DLD1 (cell line): ENCODE measurements around the gene CEP128.

ENCODE experiments used
- in situ Hi-C: cut with HindIII; loops from 2 replicates; pipeline ENCODE4 v1.10.0; 2017; ENCODE audit warnings: low sequenced_read_pairs

Gene CEP128

GRCh38 chr14:80780500-80780899, 161.0 kb downstream of the CEP128 start:
- in situ Hi-C loops: no loop called here

GRCh38 chr14:80776657-80777056, 164.9 kb downstream of the CEP128 start:
- in situ Hi-C loops: no loop called here

GRCh38 chr14:80776186-80776585, 165.4 kb downstream of the CEP128 start:
- in situ Hi-C loops: no loop called here

GRCh38 chr14:80772504-80772903, 169.0 kb downstream of the CEP128 start:
- in situ Hi-C loops: no loop called here

- in situ Hi-C loops: no loop called here
Measured at GRCh38 chr14:80771201-80771600, 170.3 kb downstream of the CEP128 start.

DNA sequence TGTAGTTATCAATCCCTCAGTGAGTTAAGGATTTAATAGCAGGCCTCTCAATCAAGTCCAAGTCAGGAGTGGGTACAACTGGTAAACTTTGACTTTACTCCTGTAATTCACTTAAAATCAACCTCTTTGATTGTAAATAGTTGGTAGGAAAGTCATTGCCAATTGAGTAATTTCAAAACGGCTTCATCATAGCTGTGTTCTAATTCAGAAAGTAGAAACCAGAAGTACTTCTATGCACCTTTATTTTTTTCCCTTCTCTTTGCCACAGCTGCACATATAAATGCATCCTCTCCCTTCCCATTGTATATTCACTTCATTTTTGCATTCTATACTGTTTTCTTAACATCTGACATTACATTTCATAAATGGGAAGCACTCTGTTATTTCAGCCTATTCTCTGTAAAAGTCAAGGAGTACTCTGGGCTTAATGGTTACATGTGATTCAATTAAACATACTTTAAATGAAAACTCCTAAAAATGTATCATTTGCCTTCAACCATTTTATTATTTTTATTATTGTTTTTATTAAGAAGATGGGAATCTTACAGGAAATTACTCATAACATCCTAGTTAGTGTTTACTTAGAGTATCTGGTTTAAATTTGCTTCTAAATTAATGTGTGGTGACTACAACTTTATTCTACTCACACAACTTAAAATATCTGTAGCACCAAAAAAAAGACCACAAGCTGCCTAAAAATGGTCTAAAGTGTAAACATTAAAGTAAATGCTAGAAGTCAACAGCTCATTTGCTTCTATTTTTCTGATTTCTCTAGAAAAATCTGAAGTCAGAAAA, 171.2 kb downstream of the CEP128 start:
- in situ Hi-C loops: no loop called here

- in situ Hi-C loops: no loop called here
Measured at GRCh38 chr14:80768646-80769045, 172.9 kb downstream of the CEP128 start.

- in situ Hi-C loops: no loop called here
Measured at GRCh38 chr14:80764921-80765507, 176.5 kb downstream of the CEP128 start.

GRCh38 chr14:80764496-80764895, 177.0 kb downstream of the CEP128 start:
- in situ Hi-C loops: no loop called here

DNA sequence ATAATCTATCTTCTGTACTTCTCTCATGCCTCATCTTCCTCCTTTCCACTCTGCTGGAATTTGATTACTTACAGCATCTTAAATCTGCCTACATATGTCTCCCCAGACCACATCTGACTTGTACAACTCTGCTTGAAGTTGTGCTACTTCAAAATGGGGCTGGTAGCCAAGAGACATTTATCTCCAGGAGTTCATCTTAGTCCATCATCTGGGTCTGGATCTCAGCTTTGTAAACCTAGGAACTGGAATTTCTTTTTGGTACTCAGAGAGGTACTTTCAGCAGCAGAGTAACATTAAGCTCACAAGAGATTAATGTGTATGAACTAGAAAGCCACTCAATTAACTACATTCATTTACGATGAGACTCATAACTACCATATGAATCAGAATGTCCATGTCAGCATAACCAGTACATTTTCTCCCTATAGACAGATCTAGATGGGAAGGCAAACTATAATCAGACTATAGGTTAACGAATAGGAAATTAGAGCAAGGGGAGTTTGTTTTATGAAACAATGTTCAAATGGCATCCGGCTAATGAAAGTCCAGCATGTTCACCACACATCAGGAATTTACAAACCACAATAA, 178.8 kb downstream of the CEP128 start:
- in situ Hi-C loops: no loop called here

- in situ Hi-C loops: no loop called here
Measured at GRCh38 chr14:80754696-80755095, 186.8 kb downstream of the CEP128 start.

DNA sequence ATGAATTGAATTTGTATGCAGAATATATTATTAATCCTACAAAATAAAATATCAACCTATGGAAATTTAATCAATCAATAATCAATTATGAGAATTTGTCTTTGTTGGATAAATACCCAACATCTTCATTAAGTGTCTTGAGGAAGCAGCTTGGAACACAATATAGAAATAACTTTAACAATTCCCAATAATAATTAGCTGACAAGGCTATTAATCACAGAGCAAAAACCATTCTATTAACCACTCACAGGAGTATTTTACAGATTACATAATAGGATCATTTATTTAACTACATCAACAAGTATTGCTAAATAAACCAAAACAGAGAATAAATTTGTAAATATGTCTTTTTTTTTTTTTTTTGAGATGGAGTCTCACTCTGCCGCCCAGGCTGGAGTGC, 190.3 kb downstream of the CEP128 start:
- in situ Hi-C loops: no loop called here

- in situ Hi-C loops: no loop called here
Measured at GRCh38 chr14:80726211-80726610, 215.3 kb downstream of the CEP128 start.

DNA sequence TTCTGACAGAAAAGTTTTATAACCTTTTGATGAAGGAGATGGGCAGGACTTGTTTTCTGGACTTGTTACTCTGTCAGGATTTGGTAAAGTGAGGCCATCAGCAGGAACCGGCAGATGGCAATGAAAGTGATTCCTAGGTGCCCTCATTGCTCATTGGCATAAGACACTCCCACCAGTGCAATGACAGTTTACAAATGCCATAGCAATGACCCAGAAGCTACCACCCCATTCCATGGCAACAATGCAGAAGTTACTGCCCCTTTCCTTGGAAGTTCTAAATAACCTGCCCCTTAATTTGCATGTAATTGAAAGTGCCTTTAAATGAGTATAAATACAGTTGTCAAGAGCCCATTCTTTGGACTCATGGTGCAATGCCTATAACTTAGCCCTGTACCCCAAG, 222.6 kb downstream of the CEP128 start:
- in situ Hi-C loops: no loop called here

GRCh38 chr14:80714474-80714873, 227.1 kb downstream of the CEP128 start:
- in situ Hi-C loops: no loop called here

- in situ Hi-C loops: no loop called here
Measured at GRCh38 chr14:80713076-80713850, 228.3 kb downstream of the CEP128 start.

DNA sequence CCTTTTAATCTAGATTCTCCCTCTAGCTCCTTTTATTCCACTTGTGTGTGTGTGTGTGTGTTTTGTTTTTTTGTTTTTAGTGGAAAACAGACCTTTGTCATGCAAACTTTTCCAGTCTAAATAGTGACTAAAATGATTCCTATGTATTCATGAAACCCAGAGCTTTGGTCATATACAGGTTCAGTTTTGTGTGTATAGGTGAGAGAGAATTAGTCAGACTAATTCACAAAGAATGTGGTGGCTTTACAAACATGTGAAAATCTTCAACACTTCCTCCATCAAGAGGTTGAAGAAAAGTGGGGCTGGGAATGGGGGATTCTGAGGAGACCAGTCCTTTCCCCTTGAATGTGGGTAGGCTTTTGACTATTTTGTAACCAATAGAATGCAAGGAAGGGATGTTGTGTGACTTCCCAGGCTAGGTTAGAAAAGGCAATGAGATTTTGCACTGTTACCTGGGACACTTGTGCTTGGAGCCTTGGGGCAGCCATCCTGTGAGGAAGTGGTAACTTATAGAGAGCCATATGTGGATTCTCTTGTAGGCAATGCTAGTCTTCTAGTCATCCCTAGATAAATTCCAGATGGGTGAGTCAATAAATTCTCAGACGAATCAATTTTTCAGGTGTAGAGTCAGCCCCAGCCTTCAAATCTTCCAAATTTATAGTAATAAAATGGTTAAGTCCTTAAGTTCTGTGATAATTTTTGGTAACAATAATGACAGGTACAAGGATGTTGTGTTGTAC, 236.1 kb downstream of the CEP128 start:
- in situ Hi-C loops: no loop called here

DNA sequence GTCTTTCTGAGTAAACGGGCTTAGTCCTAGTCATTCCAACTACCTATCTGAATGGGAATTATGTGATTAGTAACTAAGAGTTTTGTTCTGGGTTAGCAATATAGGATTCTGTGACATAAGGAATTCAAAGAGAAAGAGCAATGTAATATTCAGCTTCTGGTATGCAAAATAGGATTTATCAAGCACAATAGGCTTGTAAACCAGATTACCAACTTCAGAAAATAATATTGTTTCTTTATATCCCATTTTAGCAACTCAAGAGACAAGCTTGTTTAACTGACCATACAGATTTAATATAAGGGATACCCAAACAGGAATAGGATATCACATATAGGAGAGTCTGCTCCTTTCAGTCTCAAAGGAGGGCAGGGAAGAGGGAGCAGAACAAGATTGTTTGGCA, 240.9 kb downstream of the CEP128 start:
- in situ Hi-C loops: no loop called here

DNA sequence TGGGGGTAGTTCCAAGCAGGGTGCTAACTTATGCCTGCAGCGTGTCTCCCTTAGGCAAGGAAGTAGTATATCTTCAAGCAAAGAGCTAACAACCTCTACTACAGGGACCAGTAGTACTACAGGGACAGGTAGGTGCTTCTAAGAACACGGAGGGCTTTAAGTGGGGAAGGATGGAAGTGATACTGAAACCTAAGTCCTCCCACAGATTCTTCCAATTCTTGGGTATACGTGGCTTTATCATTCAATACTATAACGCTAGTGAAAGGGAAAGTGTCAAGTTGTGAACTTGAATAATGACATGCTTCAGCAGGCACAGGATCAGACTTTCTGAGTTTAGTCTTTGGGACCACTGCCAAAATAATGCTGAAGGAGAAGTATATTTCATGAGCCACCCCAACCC, 241.7 kb downstream of the CEP128 start:
- in situ Hi-C loops: no loop called here

- in situ Hi-C loops: no loop called here
Measured at GRCh38 chr14:80698974-80699373, 242.6 kb downstream of the CEP128 start.

DNA sequence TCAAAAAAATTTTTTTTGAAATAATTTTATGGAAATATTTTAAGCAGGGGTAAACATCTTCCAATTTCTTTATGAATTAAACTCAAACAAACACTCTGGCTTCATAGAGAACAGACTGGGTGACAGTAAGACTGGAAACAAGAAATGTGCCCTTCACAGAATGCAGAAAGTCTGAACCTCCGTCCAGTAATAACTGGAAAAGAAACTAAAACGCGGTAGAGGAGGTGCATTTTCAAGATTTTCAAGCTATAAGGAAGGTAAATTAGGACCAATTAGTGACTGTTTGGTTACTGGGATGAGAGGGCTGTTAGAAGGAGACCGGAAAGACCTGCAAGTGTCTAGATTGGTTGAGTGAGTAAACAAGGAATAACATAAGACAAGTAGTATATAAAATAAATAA, 245.7 kb downstream of the CEP128 start:
- in situ Hi-C loops: no loop called here
